Stimulated activated CD8-positive, alpha-beta memory T cell treated with anti-CD3 and anti-CD28 coated beads, Interleukin-2, amount 100 ng/mL, for 1 hour (primary cell): ENCODE results near the gene SNX9.
A peak's percentile ranks its signal among the peaks of the same experiment; 100 is the strongest.
"Not testable (repeated sequence)": the region's sequence is repeated elsewhere in the genome, so short reads cannot be mapped to it uniquely, and the experiment has no call there.

Source experiments
- DNase-seq, 2 donors: peaks; one replicate each; pipeline ENCODE4 v3.0.0-alpha.2; 2020; ENCODE audit warnings: low read depth in 2 of 2

The SNX9 gene

DNA sequence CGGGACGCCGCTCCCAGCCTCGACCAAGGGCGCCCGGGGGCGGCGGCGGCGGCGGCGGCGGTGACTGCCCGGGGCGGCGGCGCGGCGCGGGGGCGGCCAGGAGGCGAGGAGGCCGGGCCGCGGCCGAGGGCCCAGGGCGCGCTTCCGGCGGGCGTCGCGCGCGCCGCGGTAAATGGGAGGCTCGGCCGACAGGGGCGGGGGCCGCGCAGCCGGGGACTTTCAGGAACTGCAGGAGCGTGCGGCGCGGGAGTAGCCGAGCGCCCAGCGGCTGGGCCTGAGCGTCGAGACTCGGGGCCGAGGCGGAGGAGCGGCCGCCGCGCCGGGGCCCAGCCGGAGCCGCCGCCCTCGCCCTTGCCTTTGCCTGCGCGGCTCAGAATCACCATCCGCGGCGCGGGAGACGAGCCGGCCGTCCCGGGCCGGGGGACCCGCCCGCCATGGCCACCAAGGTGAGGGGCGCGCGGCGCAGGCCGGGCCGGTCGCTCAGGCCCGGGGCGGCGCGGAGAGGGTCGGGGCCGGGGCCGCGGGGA is at the start of gene SNX9:
Gene SNX9, plus strand, starts transcription at position 246 of the 527 bp plus-strand sequence. Its CDS starts 189 bp downstream, at position 435.
- peak; percentile 26 to 39 for DNase-seq

DNA sequence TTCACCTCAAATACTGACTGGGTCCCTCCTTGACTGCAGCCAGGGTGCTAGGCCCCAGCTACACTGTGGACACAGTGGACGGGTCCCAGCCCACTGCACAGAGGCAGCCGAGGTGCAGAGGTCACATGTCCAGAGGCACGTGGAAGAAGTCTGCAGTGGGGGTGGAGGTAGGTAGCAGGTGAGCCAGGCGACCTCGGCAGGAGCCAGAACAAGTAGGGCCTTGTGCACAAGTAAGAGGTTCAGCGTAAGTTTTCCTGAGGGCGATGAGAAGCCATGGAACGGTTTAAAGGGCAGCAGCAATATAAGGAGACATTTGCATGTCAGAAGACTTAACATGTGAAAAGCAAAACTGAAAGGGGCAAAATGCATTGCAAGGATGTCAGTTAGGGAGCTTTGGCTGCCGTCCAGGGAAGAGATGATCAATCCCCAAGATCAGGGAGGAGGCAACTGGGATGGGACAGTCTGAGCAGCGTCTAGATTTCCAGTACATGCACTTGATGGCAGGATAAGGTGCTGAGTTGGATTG is 49.7 kb upstream of the SNX9 start:
- DNase-seq = no peak

DNA sequence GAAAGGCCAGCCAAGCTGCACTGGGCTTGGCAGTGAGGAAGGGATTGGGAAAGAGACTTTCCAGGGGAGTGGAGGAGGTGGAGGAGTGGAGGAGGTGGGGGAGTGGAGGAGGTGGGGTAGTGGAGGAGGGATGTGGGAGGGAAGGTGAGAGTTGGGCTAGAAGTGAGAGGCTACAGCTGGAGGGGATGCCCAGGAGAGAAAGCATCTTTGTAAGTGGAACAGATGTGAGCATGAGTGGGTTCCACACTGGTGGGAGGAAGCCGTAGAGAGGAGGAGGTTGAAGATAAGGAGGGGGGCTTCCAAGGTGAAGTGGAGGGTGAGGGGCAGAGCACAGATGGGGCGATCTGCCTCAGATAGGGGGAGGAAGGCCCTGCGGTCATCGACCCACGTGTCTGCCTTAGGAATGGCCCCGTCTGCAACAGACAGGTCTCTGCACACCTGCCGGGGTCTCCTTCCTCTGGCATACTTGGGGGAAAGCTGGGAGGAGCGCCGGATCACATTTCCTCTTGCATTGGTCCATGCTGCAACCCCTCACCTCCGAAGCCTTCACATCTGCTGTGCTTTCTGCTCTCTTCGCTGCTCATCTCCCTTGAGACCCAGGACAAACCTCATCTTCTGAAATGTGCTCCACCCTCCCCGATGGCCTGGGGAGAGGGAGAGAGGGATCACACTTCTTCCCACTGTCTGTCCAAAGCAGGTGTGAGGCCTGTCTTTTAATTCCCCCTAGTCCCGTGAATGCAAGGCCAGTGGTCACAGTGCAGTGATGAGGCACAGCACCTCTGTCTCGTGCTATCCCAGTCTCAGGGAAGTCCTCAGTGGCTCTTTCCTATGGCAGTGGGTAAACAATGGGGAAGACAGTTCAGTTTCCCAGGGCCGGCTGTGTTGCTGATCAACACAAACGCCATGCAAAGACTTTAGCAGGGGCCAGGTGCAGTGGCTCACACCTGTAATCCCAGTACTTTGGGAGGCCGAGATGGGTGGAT is 48.6 kb upstream of the SNX9 start:
- no peak for DNase-seq

DNA sequence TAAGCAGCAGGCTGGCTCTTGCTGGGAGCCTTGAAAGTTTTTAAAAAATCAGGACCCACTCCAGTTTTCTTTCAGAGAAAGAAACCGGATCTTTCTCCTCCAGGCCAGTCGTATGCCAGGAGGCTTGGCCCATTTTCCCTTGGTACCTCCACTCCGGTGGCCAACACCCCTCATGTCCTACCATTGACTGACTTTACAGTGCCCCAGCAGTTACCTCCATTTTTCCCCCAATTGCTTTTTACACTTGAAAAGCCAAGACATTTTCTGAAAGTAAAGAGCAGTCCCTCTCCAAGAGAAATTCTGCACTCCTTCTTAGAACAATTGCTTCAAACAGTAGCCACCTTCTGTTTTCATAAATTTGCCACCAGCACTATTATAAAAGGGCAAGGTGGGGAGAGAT is 47.7 kb upstream of the SNX9 start:
- DNase-seq = no peak

DNA sequence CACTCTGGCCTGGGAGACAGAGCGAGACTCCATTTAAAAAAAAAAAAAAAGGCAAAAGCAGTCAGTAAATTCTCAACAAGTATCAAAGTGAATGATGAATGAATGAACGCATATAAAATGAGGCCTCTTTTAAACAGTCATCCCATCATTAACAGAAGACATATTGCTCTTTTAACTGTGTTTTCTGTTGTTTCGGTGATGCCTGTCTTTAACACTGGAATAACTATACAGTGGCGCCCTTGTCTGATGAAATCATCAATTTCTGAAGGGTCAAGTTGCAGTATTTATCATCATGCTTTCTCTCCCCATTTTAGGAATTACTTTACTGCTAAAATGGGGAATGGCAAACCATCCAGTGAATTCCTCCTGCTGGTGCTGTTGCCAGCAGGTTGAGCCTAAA is 45.7 kb upstream of the SNX9 start:
- DNase-seq = no peak

DNA sequence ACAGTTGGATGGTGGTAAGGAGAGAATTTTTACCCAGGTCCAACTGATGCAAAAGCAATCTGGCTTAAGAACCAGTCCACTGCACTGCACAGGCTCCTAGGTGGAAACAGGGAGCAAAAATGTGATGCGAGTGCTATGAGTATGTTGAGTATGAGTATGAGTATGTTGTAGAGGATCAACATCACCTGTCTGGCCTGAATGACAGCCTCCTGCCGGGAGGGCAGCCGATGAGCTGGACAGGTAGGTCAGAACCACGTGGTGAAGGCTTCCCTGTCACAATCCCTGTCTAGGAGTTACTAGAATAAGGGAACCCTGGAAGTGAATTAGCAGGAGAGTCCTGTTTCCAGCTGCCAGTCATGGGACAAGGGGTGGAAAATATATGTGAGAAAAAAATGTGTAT is 44.3 kb upstream of the SNX9 start:
- DNase-seq = no peak

DNA sequence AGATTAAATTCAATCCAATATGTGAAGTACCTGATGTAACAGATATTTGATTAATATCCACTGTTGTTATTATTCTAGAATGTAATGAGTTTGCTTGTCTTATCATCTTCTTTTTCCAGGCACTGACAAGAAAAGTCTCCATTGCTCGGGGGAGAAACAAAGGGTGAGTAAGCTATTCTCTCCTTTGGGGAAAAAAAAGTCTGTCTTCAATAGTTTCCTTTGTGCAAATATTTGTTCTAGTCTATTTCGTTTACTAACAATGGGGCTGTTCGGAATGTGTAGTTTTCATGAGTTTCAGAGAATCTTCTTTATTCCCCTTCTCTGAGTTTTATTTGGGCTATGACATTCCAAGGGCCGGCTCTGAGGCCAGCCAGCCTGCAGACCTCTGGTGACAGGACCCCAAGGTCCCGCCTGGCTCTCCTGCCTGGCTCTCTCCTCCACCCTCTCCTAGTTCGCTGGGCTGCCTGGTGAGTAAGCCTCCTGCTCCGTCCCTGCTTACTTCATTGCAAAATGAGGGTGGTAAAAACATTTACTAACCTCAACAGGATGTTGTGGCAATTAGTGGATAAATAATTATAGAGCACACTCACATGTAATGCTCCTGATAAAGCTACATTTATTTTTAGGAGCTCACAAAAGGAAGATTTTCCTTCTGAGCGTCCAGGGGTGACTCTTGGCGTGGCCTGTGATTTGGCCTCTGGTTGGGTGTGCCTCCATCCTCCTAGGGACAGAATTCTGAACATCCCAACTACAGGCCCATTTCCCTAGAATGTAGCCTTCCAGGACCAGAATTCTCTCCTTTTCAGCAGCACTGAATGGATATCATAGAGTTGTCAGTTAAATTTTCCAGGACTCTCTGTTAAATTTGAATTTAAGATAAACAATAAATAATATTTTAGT is 43.1 kb upstream of the SNX9 start:
- no peak for DNase-seq

DNA sequence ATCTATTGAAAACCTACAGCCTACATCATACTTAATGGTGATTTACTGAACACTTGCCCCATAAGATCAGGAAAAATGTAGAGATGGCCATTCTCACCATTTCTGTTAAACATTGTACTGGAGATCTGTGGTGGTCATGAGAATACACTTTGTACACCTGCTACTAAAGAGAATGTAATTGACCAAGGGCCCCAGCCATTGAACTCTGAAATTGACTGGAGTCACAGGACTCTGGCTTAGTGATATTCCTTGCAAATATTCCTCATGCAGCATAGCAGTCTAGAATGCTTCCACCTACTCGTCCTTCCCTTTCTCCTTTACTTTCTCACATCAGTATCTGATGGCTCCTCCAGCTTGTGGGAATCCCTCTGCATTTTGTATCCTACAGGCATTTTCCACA is 37.4 kb upstream of the SNX9 start:
- DNase-seq = no peak

DNA sequence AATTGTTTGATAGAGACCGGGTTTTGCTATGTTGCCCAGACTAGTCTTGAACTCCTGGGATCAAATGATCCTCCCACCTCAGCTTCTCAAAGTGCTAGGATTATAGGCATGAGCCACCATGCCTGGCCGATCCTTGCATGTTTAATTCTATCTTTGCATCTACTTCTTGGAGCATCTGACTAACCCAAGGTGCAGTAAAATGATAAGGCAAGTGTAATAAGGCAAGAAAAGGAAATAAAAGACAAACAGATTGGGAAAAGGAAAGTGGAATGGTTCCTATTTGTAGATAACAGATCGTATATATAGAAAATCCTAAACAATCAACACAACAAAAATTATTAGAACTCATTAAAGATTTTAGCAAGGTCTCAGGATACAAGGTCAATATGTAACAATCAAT is 36.8 kb upstream of the SNX9 start:
- no peak for DNase-seq

DNA sequence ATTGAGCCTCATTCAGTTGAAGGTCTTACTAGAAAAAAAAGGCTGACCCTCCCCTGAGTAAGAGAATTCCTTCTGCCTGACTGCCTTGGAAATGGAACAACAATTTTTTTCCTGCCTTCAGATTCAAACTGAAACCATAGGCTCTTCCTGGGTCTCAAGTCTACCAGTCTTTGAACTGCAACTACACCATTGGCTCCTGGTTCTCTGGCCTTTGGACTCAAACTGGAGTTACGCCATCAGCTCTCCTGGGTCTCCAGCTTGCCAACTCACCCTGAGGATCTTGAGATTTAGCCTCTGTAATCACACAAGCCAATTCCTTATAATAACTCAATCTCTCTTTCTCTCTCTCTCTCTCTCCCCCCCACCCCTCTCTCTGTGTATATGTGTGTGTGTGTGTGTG is 36.0 kb upstream of the SNX9 start:
- DNase-seq = no peak

DNA sequence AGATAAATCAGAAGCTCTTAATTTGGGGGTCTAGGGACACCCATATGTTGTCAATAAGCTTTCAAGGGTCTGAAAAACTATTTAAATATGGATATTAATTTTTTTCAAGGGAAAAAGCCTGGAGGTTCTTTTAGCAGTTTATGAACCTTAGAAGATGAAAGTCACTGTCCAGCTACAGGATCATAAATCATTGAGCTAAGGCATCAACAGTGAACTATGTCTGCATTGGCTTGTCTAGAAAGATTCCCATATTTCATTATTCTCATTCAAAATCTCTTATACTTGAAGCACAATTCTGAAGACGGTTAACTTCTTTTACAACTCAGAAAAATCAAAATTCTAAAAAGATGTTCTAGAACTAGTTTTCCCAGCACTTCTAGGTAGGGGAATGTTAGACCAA is 34.9 kb upstream of the SNX9 start:
- no peak for DNase-seq

DNA sequence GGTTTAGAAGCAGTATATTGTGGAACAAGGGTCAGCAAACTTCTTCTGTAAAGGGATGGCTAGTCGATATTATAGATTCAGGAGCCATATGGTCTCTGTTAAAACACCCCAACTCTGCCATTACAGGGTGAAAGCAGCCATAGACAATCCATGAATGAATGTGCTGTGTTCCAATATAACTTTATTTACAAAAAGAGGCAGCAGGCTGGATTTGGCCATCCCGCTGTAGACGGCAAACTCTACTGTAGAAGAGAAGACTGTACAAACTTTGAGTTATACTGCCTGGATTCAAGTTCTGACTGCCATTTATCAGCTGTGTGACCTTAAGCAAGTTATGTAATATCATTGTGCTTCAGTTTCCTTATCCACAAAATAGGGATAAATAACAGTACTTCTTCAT is 33.7 kb upstream of the SNX9 start:
- no peak for DNase-seq

DNA sequence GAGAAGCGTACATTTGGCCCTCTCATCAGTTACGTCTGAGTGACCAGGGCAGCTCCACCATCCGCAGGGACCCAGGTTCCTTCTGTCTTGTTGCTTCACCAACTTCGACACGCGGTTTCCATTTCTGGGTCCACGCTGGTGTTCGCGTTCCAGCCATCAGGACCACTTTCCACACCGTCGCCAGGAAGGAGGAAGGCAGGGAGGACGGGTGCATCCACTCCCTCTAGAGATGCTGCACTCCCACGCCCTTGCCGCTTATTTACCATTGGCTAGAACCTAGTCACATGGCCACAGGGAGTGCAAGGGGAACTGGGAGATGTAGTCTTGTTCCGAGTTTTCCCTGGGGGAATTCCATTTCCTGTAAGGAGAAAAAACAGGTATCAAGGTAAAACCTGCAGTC is 33.2 kb upstream of the SNX9 start:
- no peak for DNase-seq

DNA sequence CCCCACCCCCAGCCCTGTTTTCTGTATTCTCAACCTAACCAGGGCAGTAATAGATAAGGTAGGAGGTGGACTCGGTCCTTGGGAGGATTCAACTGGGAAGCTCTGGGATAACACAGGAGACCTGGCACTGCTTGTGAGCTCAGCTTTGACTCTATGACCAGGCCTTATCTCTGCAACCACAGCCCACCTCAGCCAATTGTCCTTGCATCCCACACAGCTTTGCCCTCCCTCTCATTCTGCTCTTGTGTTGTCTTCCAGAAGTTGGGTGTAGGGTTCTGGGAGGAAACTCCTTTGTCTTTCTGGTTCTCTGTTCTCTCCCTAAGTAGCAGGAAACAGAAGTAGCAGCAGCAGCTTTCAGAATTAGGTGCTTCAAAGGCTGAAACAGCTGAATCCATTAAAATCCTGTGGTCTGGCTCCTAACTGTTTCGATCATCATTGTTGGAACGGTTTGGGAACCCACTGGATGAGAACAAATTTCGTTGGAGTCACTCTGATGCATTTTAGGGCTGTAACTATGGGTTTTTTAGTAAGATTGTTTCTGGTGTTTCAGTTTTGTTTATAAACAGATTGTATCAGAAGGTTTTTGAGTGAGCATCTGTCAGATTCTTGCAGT is 32.4 kb upstream of the SNX9 start:
- DNase-seq = no peak

DNA sequence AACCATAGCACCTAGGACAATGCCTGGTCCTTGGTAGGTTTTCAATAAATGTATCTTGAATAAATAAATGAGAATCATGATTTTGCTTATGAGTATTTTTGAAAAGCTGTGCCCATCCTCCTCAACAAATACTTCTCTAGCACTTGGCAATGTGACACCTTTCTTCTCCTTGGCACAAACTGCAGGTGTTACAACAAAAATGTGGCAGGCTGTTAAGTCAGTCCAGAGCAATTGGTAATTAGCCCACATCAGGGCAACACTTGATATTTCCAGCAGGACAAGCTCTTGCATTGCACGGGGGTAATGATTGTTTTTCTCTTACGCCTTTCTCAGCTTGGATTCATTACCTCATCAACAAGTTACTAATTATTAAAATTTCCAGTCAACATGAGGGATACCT is 31.6 kb upstream of the SNX9 start:
- DNase-seq = no peak

DNA sequence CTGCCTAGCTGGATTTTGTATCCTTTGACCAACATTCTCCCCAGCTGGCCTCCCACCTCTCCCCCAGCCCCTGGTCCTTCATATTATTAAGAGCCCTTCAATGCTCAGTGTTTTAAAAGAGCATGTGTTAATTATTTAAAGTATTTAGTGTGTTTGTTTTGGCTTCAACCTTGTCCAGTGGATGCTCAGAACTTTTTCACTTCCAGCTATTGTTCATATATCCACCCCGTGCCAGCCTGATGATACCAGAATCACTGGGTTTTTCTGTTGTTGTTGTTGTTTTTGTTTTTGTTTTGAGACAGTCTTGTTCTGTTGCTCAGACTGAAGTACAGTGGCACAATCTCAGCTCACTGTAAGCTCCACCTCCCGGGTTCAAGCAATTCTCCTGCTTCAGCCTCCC is 30.4 kb upstream of the SNX9 start:
- no peak for DNase-seq

DNA sequence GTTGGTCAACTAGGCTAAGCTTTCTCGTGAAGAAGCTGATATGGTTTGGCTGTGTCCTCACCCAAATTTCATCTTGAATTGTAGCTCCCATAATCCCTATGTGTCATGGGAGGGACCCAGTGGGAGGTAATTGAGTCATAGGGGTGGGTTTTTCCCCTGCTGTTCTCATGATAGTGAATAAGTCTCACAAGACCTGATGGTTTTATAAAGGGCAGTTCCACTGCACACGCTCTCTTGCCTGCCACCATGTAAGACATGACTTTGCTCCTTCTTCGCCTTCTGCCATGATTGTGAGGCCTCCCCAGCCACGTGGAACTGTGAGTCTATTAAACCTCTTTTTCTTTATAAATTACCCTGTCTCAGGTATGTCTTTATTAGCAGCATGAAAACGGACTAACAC is 29.0 kb upstream of the SNX9 start:
- not testable (repeated sequence) for DNase-seq

DNA sequence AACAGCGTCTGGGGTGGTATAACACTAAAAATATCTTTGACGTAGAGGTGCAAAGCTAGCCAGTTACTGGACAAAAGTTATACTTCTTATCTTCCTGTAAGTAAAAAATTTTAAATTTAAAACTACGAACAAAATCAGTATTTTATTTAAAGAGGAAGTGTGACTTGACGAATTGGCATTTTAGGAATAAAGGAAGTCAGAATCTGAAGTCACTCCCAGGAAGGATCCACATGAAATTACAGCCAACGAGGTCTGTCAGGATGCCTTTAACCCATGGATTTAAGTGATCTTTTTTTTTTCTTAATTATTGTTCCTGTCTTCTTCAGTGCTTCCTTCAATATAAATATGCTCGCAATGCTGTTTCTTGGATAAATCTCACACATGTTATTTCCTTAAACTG is 27.2 kb upstream of the SNX9 start:
- DNase-seq = no peak

DNA sequence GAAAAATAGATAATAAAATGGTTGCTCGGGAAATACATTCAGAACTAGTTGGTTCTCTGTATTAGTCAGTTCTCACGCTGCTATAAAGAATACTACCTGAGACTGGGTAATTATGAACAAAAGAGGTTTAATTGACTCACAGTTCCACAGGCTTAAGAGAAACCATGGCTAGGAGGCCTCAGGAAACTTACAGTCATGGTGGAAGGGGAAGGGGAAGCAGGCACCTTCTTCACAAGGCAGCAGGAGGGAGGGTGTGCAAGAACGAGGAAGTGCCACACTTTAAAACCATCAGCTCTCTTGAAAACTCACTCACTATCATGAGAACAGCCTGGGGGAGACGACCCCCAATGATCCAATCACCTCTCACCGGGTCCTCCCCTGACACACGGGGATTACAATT is 24.2 kb upstream of the SNX9 start:
- DNase-seq = no peak

DNA sequence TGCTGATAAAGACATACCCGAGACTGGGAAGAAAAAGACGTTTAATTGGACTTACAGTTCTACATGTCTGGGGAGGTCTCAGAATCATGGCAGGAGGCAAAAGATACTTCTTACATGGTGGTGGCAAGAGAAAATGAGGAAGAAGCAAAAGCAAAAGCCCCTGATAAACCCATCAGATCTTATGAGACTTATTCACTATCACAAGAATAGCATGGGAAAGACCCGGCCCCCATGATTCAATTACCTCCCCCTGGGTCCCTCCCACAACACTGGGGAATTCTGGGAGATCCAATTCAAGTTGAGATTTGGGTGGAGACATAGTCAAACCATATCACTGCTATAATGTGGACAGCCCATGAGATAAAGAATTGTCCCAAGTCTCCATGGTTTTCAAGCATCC is 23.5 kb upstream of the SNX9 start:
- not testable (repeated sequence) for DNase-seq

DNA sequence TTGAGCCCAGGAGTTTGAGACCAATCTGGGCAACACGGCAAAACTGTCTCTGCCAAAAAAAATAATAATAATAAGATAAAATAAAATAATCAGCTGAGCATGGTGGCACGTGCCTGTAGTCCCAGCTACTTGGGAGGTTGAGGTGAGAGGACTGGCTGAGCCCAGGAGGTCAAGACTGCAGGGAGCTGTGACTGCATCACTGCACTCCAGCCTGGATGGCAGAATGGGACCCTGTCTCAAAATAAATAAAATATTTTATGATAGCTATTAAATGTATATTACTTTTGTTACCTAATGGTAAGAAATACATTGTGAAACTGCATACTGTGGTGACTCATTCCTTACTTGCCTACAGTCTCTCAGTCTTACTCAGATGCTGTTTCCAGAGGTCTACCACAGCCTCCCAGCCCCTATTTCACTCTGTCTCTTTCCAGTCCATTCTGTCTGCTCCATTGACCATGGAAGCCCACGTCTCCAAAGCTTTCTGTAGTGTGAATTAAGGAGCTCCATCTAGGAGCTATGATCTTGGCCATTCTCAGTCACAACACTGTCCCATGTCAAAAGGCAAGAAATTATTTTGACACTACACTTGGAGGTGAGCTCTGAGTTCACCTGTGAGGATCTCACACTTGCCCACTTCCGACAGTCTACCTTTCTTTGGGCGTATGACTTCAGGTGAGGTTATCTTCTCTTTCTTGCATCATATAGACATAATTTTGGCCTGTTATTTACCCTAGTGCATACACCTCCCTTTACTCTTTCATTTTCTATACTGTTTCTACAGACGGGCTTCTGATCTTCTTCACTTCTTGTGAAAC is 22.4 kb upstream of the SNX9 start:
- DNase-seq = no peak
